Gastroesophageal sphincter (tissue), 4 donors: ENCODE results near the gene MYCBP. TPM values are rescaled to one million over a fixed set of nuclear protein-coding genes. Genes with fewer than 3 reads are reported as not detected.
A peak's percentile ranks its signal among the peaks of the same experiment; 100 is the strongest.

Source experiments
- ATAC-seq: fragments of 150-250 bp; one replicate; pipeline ENCODE4 v1.9.1; 2016; ENCODE audit warnings: mild to moderate bottlenecking, moderate library complexity
- H3K27ac ChIP-seq, 4 donors: fragments of 200-600 bp; sonication (generic) in 3 of 4; 1 replicate in 3 of 4; 2 replicates in 1 of 4; pipeline ENCODE4 v1.5.1; 2016 to 2019
- H3K27me3 ChIP-seq: fragments of 200-600 bp; sonication (generic); one replicate; pipeline ENCODE4 v1.5.1; 2019
- H3K36me3 ChIP-seq, 2 donors: fragments of 200-600 bp; sonication (generic); one replicate each; pipeline ENCODE4 v1.5.1; 2019; ENCODE audit warnings: control low read depth in 1 of 2
- H3K4me1 ChIP-seq, 3 donors: fragments of 200-600 bp; sonication (generic); 1 replicate in 2 of 3; 2 replicates in 1 of 3; pipeline ENCODE4 v1.5.1; 2016 to 2019; ENCODE audit warnings: control low read depth in 2 of 3
- H3K4me3 ChIP-seq, 2 donors: fragments of 200-600 bp; sonication (generic); one replicate each; pipeline ENCODE4 v1.5.1; 2019; ENCODE audit warnings: mild to moderate bottlenecking in 1 of 2, moderate library complexity in 1 of 2
- H3K9me3 ChIP-seq, 3 donors: fragments of 200-600 bp; sonication (generic); one replicate each; pipeline ENCODE4 v1.5.1; 2017 to 2019; ENCODE audit warnings: control low read depth in 2 of 3
- CTCF ChIP-seq, 4 experiments: fragments of 200-600 bp in 2 of 4; fragments of 450-650 bp in 2 of 4; sonication (generic) in 1 of 4; IDR thresholded peaks; one replicate each; pipeline ENCODE4 v1.5.1; 2017 to 2019; ENCODE audit warnings: antibody characterized with exemption in 4 of 4, mild to moderate bottlenecking in 2 of 4, moderate library complexity in 2 of 4
- EP300 ChIP-seq: sonication (generic); formaldehyde crosslinking; IDR thresholded peaks from one replicate; pipeline ENCODE4 v1.6.1; 2017; ENCODE audit warnings: antibody characterized with exemption, mild to moderate bottlenecking
- POLR2A ChIP-seq, 2 donors: fragments of 450-650 bp; IDR thresholded peaks; one replicate each; pipeline ENCODE4 v1.6.1; 2017; ENCODE audit warnings: antibody characterized with exemption in 2 of 2, mild to moderate bottlenecking in 2 of 2, moderate library complexity in 1 of 2
- POLR2AphosphoS5 ChIP-seq: sonication (generic); formaldehyde crosslinking; IDR thresholded peaks from one replicate; pipeline ENCODE4 v1.6.1; 2017; ENCODE audit warnings: antibody characterized with exemption
- WGBS, 2 donors: methylation state at CpG; one replicate each; pipeline ENCODE4 v1.1.5; 2018; ENCODE audit warnings: low coverage in 1 of 2; 5-methylcytosine and 5-hydroxymethylcytosine counted together
- total RNA-seq, 4 donors: library from RNA; depleted of rRNA; stranded (reverse); fragments of >200 nt; gene quantifications; one replicate each; pipeline ENCODE4 v1.1.0, GENCODE V29; 2016

MYCBP gene
- total RNA-seq, 4 donors from 2014 or later = 19.3 to 25.8 (median 21.5) TPM

GRCh38 chr1:38834221-38834782 is 38.8 kb downstream of the MYCBP start:
- WGBS, 2 donors = 77 to 81% methylated on average over 3 of the region's 3 CpGs
- no peaks in the 10 kb centered on the region for H3K27me3 ChIP-seq
- H3K9me3 ChIP-seq = no peaks in the 10 kb centered on the region
- ATAC-seq = no peak
- no peak overlapping the region for H3K27ac ChIP-seq
- H3K36me3 ChIP-seq = peaks cover 0 to 21% of the 10 kb centered on the region in 2 donors
- no peak overlapping the region for H3K4me3 ChIP-seq
- H3K4me1 ChIP-seq = peaks cover 0 to 15% (median 0%) of the 10 kb centered on the region in 3 donors
- no peak for TF ChIP-seq CTCF (IDR thresholded peaks at IDR 0.05)
- no peak for TF ChIP-seq EP300
- no peak for TF ChIP-seq POLR2A (IDR thresholded peaks at IDR 0.05)
- no peak for TF ChIP-seq POLR2AphosphoS5

GRCh38 chr1:38833146-38833545 is 40.0 kb downstream of the MYCBP start:
- Histone ChIP-seq H3K27me3 (no peaks in the 10 kb centered on the region), H3K36me3 (peaks cover 0 to 10% of the 10 kb centered on the region in 2 donors), H3K27ac (no peak overlapping the region), H3K4me1 (peaks cover 0 to 22% (median 0%) of the 10 kb centered on the region in 3 donors), H3K9me3 (no peaks in the 10 kb centered on the region), H3K4me3 (no peak overlapping the region)
- ATAC-seq = no peak
- TF ChIP-seq POLR2A (IDR thresholded peaks at IDR 0.05) = no peak
- TF ChIP-seq CTCF (IDR thresholded peaks at IDR 0.05) = no peak
- TF ChIP-seq EP300 = no peak
- no peak for TF ChIP-seq POLR2AphosphoS5
- WGBS, 2 donors = 20 to 21% methylated on average over 1 of the region's 3 CpGs

- TF ChIP-seq EP300 = no peak
- no peak for TF ChIP-seq CTCF (IDR thresholded peaks at IDR 0.05)
- no peak for TF ChIP-seq POLR2AphosphoS5
- TF ChIP-seq POLR2A (IDR thresholded peaks at IDR 0.05) = no peak
- no peak overlapping the region for H3K4me3 ChIP-seq
- H3K9me3 ChIP-seq = no peaks in the 10 kb centered on the region
- ATAC-seq = no peak
- peaks cover 0 to 4% of the 10 kb centered on the region in 2 donors for H3K36me3 ChIP-seq
- no peaks in the 10 kb centered on the region for H3K27me3 ChIP-seq
- no peak overlapping the region for H3K27ac ChIP-seq
- 67 to 83% methylated on average over 1 to 3 of the region's 3 CpGs for WGBS, 2 donors
- peaks cover 0 to 22% (median 0%) of the 10 kb centered on the region in 3 donors for H3K4me1 ChIP-seq
These were observed 40.8 kb downstream of the MYCBP start for GRCh38 chr1:38832370-38832734.

- H3K27ac ChIP-seq = no peak overlapping the region
- 67 to 96% methylated on average over 5 to 6 of the region's 6 CpGs for WGBS, 2 donors
- ATAC-seq = no peak
- H3K4me3 ChIP-seq = no peak overlapping the region
- H3K27me3 ChIP-seq = no peaks in the 10 kb centered on the region
- TF ChIP-seq EP300 (no peak), POLR2AphosphoS5 (no peak), CTCF (IDR thresholded peaks at IDR 0.05) (no peak), POLR2A (IDR thresholded peaks at IDR 0.05) (no peak)
- no peaks in the 10 kb centered on the region for H3K9me3 ChIP-seq
- peaks cover 0 to 22% (median 0%) of the 10 kb centered on the region in 3 donors for H3K4me1 ChIP-seq
- no peaks in the 10 kb centered on the region for H3K36me3 ChIP-seq
These were observed 41.3 kb downstream of the MYCBP start for GRCh38 chr1:38831731-38832369.

GRCh38 chr1:38829368-38829767 is 43.8 kb downstream of the MYCBP start:
- no peaks in the 10 kb centered on the region for H3K36me3 ChIP-seq
- peak; percentile 48 for ATAC-seq
- no peak for TF ChIP-seq POLR2A (IDR thresholded peaks at IDR 0.05)
- no peak for TF ChIP-seq POLR2AphosphoS5
- TF ChIP-seq CTCF (IDR thresholded peaks at IDR 0.05) = no peak
- TF ChIP-seq EP300 = no peak
- H3K4me1 ChIP-seq = peaks cover 0 to 18% (median 0%) of the 10 kb centered on the region in 3 donors
- no peak overlapping the region for H3K4me3 ChIP-seq
- H3K27ac ChIP-seq = peak overlapping the region in 1 of 4 donors; percentile 20
- H3K9me3 ChIP-seq = no peaks in the 10 kb centered on the region
- no peaks in the 10 kb centered on the region for H3K27me3 ChIP-seq
- no CpG with 5 or more reads among the region's 1 CpG for WGBS, 2 donors
